Activated CD4-positive, CD25-positive, alpha-beta regulatory T cell treated with anti-CD3 and anti-CD28 coated beads, Interleukin-2, amount 50 U/mL, for 72 hours (primary cell): ENCODE results near the gene TRPV2.

ENCODE experiments used
- DNase-seq: peaks from one replicate; pipeline ENCODE4 v3.0.0; 2021

Gene TRPV2

GRCh38 chr17:16459271-16459670, 43.9 kb downstream of the TRPV2 start:
- no peak for DNase-seq

- no peak for DNase-seq
These were observed 44.6 kb downstream of the TRPV2 start for GRCh38 chr17:16459855-16460550.

GRCh38 chr17:16460796-16461605, 45.6 kb downstream of the TRPV2 start:
- DNase-seq = no peak

- DNase-seq = no peak
These were observed 46.2 kb downstream of the TRPV2 start for GRCh38 chr17:16461606-16461866.

GRCh38 chr17:16462070-16462864, 46.9 kb downstream of the TRPV2 start:
- DNase-seq = no peak

- DNase-seq = no peak
These were observed 48.3 kb downstream of the TRPV2 start for GRCh38 chr17:16463358-16464302.

GRCh38 chr17:16464303-16465051, 49.1 kb downstream of the TRPV2 start:
- no peak for DNase-seq

- DNase-seq = no peak
These were observed 49.6 kb downstream of the TRPV2 start for GRCh38 chr17:16465052-16465312.

GRCh38 chr17:16465861-16466338, 50.5 kb downstream of the TRPV2 start:
- no peak for DNase-seq

- DNase-seq = no peak
These were observed 51.0 kb downstream of the TRPV2 start for GRCh38 chr17:16466407-16466806.

- no peak for DNase-seq
These were observed 51.7 kb downstream of the TRPV2 start for GRCh38 chr17:16467044-16467443.

- no peak for DNase-seq
These were observed 52.5 kb downstream of the TRPV2 start for GRCh38 chr17:16467886-16468285.

- DNase-seq = no peak
These were observed 53.1 kb downstream of the TRPV2 start for GRCh38 chr17:16468428-16468992.

- DNase-seq = no peak
These were observed 54.9 kb downstream of the TRPV2 start for GRCh38 chr17:16470265-16470664.

GRCh38 chr17:16471295-16471694, 55.9 kb downstream of the TRPV2 start:
- DNase-seq = no peak

GRCh38 chr17:16472539-16472938, 57.2 kb downstream of the TRPV2 start:
- no peak for DNase-seq

GRCh38 chr17:16473044-16474011, 58.0 kb downstream of the TRPV2 start:
- no peak for DNase-seq

GRCh38 chr17:16474012-16474725, 58.8 kb downstream of the TRPV2 start:
- no peak for DNase-seq

- DNase-seq = no peak
These were observed 59.9 kb downstream of the TRPV2 start for GRCh38 chr17:16475179-16475704.

- no peak for DNase-seq
These were observed 61.9 kb downstream of the TRPV2 start for GRCh38 chr17:16477255-16477654.
